ENCODE data around the gene PARD3B.

PARD3B gene

DNA sequence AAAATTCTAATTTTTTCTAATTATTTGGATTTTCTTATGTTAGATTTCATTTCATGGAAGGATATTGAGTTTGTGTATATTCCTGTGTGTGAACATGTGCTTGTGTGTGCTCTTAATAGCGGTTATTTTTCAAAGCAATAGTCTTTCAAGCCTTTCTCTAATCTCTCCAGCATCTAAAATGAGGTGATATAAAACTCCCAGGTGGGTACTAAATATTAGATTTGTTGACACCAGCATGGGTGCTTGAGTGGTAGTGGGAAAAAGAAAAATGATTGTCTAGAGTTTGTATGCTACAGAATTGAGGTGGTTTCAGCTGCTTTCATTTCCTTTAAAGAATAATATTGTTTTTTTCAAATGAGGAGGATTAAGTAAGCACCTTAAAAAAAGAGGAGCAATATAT, 296.8 kb downstream of the PARD3B start:
- DNase-seq (ENCODE audit: low read depth) = no peak

DNA sequence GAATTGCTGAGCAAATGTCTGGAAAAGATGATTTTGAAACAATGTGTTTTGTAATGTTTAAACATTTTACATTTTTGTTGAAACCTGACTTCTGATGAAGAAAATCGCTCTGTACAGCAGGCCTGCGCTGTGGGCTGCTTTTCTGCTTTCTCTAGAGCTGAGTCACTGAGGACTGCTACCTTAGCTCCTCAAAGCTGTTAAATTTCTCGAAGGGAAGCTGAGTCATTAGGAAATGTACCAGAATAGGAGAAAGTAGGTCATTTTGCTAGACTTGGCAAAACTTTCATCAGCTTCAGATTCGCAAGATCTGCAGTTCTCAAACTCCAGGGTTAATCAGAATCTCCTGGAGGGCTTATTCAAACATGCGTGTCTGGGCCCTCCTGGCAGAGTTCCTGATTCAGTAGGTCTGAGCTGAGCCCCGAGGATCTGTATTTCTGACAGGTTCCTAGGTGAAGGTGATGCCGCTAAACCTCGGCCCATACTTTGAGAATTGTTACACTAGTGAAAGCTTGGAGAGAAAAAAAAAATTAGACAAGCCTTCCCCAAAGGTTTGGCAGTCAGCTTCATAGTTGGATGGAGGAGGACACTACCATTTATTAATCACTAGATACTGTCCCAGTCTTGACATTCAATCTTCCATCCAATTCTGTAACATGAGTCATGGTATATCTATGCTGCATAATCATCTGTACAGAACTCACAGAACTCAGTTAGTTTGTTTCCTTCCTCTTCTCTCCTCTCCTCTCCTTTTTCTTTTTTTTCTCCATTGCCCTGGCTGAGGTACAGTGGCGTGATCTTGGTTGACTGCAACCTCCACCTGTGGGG, 297.6 kb downstream of the PARD3B start:
- no peak for DNase-seq (ENCODE audit: low read depth)

DNA sequence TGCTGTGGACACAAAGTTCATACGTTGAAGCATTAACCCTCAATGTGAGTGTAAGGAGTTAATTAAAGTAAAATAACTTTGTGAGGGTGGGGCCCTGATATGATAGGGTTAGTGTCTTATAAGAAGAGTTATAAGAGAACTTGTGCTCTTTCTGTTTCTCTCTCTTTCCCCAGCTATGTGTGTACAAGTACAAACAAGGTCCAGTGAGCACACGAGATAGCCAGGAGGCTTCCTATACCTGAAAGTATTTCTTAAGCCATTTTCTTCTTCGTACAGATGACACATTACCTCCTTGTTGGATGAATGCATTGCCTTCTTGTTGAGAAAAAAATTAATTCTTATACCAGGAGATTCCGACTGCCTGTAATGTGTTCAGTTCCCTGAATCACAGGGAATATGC, 301.2 kb downstream of the PARD3B start:
- DNase-seq (ENCODE audit: low read depth) = no peak

DNA sequence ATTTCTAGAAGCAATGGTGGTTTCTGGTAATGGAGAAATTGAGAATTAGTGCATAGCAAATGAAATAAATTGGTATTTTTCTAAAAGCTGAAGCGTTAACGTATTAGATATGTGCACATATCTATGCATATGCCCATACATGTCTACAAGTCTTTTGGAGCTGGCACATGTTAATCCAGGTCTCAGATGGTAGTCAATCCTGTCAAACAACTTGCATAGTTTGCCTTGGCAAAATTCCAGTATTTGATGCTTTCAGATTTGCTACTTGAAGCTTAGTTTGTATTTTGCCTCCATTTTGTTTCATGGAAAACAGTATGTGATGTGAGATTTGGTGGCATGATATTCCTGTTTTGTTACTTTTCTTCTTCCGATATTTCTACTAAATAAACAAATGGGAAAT, 304.6 kb downstream of the PARD3B start:
- DNase-seq (ENCODE audit: low read depth) = no peak

DNA sequence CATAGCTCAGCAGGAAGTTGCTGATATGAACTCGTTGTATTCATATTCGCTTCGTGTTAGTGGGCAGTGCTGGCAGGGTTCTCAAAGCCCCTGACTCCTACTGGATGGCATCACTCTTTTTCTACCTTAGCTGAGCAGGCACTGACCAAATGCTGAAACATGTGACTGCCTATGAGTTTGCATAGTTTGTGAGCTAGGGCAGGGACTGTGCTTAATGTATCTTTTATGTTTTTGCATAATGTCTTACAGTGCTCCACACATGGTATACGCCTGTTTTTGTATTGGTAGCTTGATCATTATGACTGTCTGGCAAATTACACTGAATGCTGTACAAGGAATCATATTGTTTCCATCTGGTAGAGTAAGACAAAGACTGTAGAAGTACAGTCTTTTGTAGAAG, 305.3 kb downstream of the PARD3B start:
- DNase-seq (ENCODE audit: low read depth) = no peak

DNA sequence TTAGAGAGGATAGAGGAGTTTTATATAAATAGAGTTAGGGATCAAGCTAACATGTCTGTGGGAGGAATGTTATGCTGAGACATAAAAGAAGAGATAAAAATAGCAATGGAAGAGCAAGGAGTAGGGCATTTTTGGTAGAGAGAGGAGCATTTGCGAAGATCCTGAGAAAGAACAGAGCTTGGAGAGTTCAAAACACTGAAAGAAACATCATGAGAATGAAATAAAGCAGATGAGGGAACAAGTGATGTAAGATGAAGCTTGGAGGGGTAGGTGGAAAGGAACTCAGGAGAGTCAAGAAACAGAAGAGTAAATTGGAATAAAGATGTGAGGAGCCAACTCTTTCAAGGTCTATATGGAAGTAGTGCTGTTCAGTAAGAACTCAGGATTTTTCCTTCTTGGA, 308.6 kb downstream of the PARD3B start:
- no peak for DNase-seq (ENCODE audit: low read depth)

DNA sequence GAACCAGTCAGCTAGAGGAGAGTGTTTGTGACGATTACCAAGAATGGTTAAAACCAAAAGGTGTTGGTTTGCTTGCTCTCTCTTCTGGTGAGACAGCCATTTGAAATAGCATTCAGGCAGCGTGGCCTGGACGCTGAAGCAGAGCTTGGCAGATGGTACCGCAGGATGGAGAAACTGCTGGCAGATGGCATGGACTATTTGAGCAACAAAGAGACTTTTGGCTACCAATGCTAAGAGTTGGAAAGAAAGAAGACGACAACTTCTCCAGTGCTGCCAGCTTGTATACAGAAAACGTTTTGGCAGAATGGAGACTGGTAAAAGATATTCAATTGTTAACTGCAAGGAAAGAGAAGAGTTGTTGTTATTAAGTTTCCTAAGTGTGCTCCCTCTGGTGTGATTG, 315.0 kb downstream of the PARD3B start:
- DNase-seq (ENCODE audit: low read depth) = no peak

DNA sequence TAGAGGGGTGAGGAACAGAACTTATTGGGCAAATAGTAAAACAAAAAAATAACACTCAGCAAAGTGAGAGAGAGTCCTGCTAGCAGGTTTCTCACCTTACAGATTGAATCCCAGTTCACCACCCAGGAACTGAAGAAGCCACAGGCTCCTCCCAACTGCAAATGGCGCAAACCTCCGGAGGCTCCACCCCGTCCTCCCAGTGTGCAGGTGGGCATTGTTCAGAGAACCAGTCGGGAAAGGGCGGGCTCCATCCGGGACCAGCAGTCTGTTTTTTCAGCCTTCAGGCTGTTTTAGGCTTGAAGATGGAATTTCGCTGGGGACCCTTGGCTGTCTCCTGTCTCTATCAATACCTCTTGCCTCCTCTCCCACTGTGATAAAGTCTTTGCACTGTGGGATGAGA, 317.5 kb downstream of the PARD3B start:
- no peak for DNase-seq (ENCODE audit: low read depth)

DNA sequence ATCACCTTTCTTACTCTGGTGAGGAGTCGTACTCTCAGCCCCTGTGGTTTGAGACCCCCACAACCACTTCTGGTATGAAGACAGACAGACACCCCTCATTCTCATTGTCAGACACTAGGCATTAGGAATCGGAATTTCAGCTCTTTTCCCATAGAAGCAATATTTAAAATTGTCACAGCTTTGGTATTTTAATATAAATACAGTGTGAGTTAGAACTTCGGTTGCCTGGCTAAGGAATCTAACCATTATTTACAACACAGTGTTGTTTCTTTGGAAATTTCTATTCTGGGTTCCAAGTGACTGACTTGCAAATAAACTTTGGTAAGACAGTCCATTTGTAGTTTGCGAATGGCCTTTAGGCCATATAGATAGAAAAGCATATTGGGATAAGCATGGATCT, 318.1 kb downstream of the PARD3B start:
- no peak for DNase-seq (ENCODE audit: low read depth)

DNA sequence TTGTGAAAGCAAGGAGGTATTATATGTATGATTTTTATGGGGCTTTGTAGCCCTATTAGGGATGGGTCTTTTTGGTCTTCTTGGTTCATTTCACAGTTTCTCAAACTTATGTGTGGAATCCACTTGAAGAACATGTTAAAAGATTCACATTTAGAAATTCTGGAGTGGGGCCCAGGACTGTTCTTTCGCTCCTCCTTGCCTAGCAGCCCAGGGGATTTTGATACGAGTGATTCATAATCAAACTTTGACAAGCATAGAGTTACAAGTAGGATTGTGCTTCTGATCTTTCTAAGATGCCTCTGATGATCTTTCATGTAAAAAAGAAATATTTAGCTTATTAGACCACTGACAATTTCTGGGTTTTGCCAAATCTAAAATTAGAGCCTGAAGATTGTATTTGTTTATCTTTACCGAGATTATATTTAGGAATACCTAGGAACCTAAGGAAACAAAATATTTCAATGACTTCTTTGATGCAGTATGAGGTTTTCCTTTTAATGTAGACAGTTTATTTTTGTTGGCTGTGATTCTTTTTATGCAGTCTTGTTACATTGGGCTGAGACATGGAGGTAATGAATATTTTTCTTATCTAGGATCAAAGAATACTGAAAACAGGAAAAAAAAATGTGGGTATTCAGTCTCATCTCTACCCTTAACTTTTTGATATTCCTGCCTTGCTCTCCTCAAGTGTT, 324.0 kb downstream of the PARD3B start:
- no peak for DNase-seq (ENCODE audit: low read depth)

DNA sequence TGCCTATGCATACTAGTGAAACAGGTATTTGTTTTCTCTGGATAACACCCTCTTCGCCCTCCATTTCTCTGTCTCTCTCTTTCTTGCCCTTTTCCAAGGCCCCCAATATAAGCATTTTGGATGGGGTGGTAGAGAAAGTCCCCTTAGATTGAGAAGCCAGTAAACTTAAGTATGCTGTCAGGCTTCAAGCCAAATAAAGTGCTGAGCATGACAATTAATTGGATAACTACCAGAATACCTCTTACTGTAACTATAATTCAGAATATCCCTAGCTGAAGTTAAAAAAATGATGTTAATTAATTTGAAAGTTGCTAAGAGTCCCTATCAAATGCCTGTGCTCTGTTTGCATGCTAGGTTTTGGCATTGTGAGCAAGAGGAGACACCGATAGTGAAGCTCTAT, 324.8 kb downstream of the PARD3B start:
- DNase-seq (ENCODE audit: low read depth) = no peak

DNA sequence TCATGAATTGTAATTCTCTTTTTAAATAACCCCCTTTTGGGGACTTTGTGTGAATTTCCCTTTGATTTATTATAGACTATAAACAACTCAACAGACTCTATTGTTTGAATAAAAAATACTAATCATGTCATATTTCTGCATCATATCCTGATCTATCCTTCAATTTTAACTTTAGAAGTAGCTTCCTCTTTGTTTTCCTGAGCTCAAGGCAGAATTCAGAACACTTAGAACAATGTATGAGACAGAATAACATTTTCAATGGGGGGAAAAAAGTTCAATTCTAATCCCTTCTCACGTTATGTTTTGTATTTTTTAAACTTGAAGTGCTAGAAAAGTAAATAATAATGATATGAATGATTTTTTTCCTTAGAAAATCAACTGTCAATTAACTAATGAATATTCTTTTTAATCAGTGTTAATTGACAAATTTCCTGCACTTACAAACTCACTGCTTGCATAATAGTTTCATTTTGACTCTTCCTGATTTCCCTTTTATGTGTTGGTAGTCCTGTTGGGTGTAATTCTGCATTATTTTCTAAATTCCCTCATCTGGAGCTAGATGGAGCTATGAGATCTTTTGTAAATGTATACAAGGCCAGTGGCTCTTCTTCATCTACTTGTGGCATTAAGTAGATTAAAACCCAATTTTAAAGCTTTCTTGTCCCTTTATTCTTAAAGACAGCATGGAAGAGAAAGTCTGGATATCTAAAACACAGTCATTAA, 326.1 kb downstream of the PARD3B start:
- no peak for DNase-seq (ENCODE audit: low read depth)

DNA sequence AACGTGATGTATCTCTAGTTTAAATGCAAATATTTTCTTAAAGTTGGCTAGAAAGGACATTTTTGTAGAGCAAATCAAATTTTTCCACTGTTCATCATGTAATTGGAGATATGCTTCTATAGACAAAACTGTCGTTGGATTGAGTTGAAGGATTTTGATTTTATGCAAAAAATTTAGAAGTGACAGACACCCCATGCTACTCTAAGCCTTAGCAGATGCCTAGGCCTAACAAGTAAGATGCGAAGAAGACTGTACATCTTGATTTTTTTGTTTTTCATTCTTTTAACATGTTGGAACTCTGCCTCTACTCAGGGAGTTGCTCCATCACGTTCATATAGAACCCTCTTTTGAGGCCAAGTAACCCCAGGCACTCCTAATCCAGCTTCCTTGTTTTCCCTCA, 331.0 kb downstream of the PARD3B start:
- DNase-seq (ENCODE audit: low read depth) = no peak

DNA sequence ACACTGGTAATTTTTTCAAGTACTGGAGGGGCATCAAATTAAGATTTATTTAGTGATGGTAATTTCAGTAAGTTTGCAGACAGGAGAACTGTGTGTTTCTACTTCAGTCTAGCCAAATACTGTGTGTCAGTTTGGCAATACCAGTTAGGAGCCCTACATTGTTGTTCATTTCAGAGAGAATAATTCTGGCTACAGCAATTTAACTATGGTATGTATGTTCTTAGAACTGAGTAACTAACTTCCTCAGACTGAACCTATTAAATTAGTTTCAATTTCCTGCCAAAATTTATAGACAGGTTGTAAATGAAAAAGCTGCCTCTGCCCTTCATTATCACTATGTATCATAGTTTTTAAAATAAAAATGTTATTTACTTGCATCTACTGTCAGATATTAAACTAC, 332.4 kb downstream of the PARD3B start:
- DNase-seq (ENCODE audit: low read depth) = no peak

DNA sequence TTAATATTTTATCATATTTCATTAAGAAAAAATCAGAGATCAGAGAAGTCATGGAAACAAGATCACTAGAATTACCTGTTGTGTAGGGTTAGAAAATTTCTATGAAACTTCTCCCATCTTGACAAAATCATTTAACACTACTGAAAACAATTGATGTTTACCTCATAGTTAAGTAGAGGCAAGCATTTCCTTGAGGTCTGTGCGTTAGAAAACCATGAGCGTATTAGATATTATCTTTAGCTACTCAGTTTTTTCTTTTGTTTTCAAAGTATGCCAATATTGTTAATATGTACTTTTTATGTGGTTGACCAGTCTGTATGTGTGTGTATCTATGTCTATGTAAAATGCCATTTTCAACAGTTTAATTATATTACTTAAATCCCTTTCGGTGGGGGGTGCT, 335.7 kb downstream of the PARD3B start:
- DNase-seq (ENCODE audit: low read depth) = no peak

DNA sequence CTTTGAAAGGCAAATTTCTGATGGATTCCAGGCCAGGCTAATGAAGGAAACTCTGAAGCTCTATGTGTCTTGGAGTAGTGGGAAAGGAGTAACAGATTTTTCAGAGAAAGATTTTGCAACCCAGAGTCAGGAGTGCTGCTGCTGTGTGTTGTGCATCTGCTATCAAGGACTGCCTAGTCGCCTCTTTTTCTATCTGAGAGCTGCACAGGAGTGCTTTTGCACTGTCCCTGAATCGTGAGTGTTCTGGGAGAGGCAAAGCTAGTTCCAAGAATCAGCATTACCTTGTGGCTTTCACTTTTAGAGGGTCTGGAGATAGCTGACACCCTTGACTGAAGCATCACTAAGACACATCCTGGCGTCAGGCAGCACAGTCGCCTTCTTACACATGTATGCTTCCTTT, 336.4 kb downstream of the PARD3B start:
- no peak for DNase-seq (ENCODE audit: low read depth)

DNA sequence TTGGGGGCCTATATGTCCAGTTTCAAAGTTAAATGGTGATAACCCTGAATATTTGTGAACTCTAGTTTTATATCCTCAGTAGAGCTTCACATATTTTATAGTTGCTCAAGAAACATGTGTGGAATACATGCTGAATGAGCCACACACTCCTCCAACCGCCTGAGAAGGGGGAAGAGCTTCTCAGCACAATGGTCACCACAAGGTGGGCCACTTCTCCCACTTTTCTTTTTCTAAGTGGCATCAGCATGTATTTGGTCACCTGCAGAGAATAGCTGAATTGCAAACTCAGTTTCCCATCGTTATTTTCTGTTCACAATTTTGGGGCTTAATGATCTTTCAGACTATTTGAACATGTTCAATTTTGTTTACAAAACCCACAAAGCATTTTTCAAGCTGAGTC, 340.5 kb downstream of the PARD3B start:
- DNase-seq (ENCODE audit: low read depth) = no peak

DNA sequence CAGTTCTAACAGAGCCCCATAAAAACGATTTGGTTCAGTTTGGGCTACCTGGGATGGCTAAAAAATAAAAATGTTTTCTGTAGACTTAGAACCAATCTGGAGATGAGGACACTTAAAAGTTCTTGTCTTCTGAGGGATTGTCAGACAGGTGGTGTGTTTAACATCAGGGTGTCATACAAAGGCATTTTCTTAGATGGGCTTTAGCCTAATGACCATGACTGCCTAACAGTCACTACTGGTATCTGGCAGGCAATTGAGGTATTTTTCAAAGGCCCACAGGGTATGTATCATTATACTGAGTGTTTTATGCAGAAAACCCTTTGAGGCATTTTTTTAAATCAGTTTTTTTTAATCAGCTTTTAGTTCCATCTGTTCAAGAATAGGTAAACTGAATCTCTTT, 341.4 kb downstream of the PARD3B start:
- no peak for DNase-seq (ENCODE audit: low read depth)

DNA sequence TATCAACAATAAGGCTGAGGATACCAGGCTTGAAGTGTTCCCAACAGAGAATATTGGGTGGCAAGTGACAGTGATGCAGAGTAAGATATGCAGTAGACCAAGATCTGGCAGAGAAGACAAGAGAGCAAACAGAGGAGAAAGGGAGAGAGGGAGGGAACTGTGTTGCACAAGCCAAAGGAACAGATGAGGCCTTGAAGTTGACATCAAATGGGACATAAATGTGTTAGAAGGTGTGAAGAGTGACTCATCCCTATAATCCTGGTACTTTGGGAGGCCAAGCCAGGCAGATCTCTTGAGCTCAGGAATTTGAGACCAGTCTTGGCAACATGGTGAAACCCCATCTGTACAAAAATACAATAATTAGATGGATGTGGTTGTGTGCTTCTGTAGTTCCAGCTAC, 342.9 kb downstream of the PARD3B start:
- no peak for DNase-seq (ENCODE audit: low read depth)

DNA sequence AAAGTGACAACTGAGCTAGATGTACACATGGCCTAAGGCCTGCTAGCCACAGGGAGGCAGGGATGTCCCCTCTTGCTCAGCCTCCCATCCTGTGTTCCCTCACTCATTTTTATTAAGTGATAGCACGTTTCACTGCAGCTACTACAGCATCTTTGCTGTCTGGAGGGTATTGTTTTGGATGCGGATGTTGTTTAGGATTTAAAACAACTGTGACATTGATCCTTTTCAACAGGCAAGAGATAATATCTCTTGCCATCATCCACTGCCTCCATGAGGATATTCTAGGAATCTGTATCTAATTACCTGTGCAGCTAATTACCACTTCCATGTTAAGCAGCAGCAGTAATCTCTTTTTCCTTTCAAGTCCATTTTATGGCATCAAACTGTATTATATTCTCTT, 345.4 kb downstream of the PARD3B start:
- no peak for DNase-seq (ENCODE audit: low read depth)

DNA sequence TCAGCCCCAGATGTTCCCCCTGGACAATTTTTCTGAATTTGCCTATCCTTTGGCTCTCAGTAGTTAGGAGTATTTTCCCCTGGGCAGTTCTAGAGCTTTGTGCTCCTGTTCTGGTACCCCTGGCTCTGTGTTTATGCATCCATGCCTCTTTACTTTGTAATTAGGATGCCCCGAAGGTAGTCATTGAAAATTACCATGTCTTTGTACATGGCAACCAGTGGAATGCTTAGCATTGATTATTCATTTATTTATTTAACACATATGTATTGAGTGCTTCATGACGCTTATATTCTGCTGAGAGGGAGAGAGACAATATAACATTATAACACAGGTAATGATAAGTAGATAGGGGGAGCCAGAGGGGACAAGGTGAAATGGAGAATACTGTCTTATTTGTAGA, 346.5 kb downstream of the PARD3B start:
- DNase-seq (ENCODE audit: low read depth) = no peak

DNA sequence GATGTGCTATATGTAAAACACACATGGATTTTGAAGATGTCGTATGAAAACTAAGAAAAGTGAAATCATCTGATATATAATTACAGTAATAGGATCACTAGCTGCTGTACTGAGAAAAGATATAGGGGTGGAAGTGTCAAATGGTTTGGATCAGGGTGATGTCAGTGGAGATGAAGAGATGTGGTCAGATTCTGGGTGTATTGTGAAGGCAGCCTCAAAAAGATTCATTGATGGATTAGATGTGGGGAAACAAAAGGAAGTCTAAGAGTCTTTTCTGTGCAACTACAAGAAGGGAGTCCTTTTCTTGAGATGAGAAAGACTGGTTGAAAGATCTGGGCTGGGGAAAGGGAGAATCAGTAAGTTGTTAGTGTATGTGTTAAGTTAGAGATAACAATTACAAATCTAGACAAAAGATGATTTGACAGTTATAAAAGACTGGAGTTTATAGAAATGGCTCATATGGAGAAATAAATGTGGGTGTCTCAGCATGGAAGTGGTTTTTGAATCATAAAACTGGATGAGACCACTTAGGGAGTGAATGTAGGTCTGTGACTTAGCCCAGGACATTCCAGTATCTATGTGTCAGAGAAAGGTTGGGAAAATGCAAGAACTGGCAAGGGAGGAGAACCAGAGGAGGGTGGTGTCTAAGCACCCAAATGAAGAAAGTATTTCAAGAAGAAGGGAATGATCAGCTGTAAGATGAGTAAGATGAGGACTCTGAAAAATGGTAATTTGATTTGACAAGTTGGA, 347.4 kb downstream of the PARD3B start:
- DNase-seq (ENCODE audit: low read depth) = no peak

DNA sequence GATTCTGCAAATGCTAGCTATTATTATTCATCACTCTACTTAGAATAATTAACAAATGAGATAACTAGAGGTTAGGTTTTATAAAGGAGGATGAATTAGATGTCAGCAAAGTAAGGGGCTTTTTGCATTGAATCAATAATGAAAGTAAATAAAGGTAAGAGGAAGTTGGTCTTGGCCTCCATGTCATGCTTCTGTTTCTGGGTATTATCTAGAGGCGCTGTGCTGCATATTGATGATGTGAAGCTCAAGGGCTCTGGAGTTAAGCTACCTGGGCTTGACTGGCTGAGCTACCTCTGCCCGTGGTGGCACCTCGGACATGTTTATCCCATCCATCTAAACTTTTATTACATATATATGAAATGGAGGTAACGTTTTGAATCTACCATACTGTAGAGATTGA, 350.9 kb downstream of the PARD3B start:
- no peak for DNase-seq (ENCODE audit: low read depth)
